Activated naive CD4-positive, alpha-beta T cell treated with anti-CD3 and anti-CD28 coated beads for 36 hours (primary cell): ENCODE results near the gene MOBP. TPM values are rescaled to one million over a fixed set of nuclear protein-coding genes. Genes with fewer than 3 reads are reported as not detected.

Source experiments
- total RNA-seq, 2 experiments: library from RNA; stranded (reverse); gene quantifications; one replicate each; pipeline ENCODE4 v1.2.3, GENCODE V29; 2021

MOBP gene
- total RNA-seq, 2 experiments from 2014 or later, result not detected

Other genes starting within 250 kb of the MOBP start
- not detected for gene CX3CR1, start 187.6 kb upstream of the MOBP start, total RNA-seq
- not detected for gene CCR8, start 138.0 kb upstream of the MOBP start, total RNA-seq
- 10 to 100 TPM; 20.9 to 21.0 TPM for gene SLC25A38, start 84.3 kb upstream of the MOBP start, total RNA-seq
- gene RPSA, start 61.0 kb upstream of the MOBP start, total RNA-seq, result 1,000 to 10,000 TPM; 3,309 to 3,414 TPM